Neural progenitor cell (in vitro differentiated cells): ENCODE data around the gene MUC6.

Experiments
- EZH2 ChIP-seq: fragments of 200-600 bp; sonication (generic); IDR thresholded peaks from 2 replicates; pipeline ENCODE4 v1.6.1; 2017; ENCODE audit warnings: antibody characterized with exemption, mild to moderate bottlenecking, moderate library complexity
- TF ChIP-seq, protein P1 (sequence below): fragments of 200-600 bp; sonication (generic); IDR thresholded peaks from 2 replicates; pipeline ENCODE4 v1.5.1; 2017; ENCODE audit warnings: antibody characterized with exemption, mild to moderate bottlenecking

GRCh38 chr11:1022908-1023810, 13.4 kb downstream of the MUC6 start:
- TF ChIP-seq, protein P1, sequence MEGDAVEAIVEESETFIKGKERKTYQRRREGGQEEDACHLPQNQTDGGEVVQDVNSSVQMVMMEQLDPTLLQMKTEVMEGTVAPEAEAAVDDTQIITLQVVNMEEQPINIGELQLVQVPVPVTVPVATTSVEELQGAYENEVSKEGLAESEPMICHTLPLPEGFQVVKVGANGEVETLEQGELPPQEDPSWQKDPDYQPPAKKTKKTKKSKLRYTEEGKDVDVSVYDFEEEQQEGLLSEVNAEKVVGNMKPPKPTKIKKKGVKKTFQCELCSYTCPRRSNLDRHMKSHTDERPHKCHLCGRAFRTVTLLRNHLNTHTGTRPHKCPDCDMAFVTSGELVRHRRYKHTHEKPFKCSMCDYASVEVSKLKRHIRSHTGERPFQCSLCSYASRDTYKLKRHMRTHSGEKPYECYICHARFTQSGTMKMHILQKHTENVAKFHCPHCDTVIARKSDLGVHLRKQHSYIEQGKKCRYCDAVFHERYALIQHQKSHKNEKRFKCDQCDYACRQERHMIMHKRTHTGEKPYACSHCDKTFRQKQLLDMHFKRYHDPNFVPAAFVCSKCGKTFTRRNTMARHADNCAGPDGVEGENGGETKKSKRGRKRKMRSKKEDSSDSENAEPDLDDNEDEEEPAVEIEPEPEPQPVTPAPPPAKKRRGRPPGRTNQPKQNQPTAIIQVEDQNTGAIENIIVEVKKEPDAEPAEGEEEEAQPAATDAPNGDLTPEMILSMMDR: no peak
- no peak for TF ChIP-seq EZH2
